A549 (cell line): ENCODE results near the gene OPA3. TPM values are rescaled to one million over a fixed set of nuclear protein-coding genes. Genes with fewer than 3 reads are reported as not detected.
A peak's percentile ranks its signal among the peaks of the same experiment; 100 is the strongest.

Source experiments
- ATAC-seq, 2 experiments: fragments of 200-7000 bp in 1 of 2; fragments of >200 bp in 1 of 2; cut with Nextera tagmentation in 1 of 2; cut with Tn5 transposase in 1 of 2; 3 replicates each; pipeline versions ENCODE4 v1.8.0 to v1.9.1; 2018 to 2020; ENCODE audit warnings: mild to moderate bottlenecking in 1 of 2, moderate library complexity in 1 of 2
- CTCF ChIA-PET: fragments of 300-600 bp; sonication (Branson Sonifier 250); formaldehyde crosslinking; extraction: SDS; loops from one replicate; lab custom pipeline; 2021; ENCODE audit warnings: antibody characterized with exemption, inconsistent platforms; lab: Yijun Ruan, JAX
- POLR2A ChIA-PET: fragments of 350-600 bp; formaldehyde crosslinking; extraction: SDS; loops from one replicate; lab custom pipeline; 2021; ENCODE audit warnings: antibody characterized with exemption, inconsistent platforms; lab: Yijun Ruan, JAX
- DNase-seq, 2 experiments: peaks; one replicate each; pipeline versions ENCODE4 v3.0.0 to v3.0.0-alpha.2; 2011 to 2016; ENCODE audit warnings: low read depth in 1 of 2, low spot score in 1 of 2
- FAIRE-seq: peaks from 2 replicates; lab custom pipeline; 2011; peaks lifted over from hg19 to GRCh38; lab: Jason Lieb, UNC
- H3K27ac ChIP-seq, 2 experiments: fragments of >200 bp; sonication (Bioruptor Twin); formaldehyde crosslinking; 3 replicates each; pipeline ENCODE4 v1.5.1; 2016 to 2017
- H3K4me1 ChIP-seq: fragments of >200 bp; sonication (Bioruptor Twin); formaldehyde crosslinking; 3 replicates; pipeline ENCODE4 v1.6.1; 2016
- H3K4me2 ChIP-seq: fragments of >200 bp; sonication (Bioruptor Twin); formaldehyde crosslinking; 3 replicates; pipeline ENCODE4 v1.6.1; 2016
- H3K4me3 ChIP-seq: fragments of >200 bp; sonication (Bioruptor Twin); formaldehyde crosslinking; 3 replicates; pipeline ENCODE4 v1.5.1; 2016
- H3K9me3 ChIP-seq: fragments of >200 bp; sonication (Bioruptor Twin); formaldehyde crosslinking; 3 replicates; pipeline ENCODE4 v1.6.1; 2016
- ATOH8 ChIP-seq: fragments of 250-450 bp; sonication (Bioruptor Pico); IDR thresholded peaks from 2 replicates; pipeline ENCODE4 v1.5.0; 2020; ENCODE audit warnings: low read depth, mild to moderate bottlenecking, moderate library complexity
- BCL3 ChIP-seq: fragments of >200 bp; sonication (Bioruptor Twin); formaldehyde crosslinking; IDR thresholded peaks from 3 replicates; pipeline ENCODE4 v1.6.1; 2016
- CBX8 ChIP-seq: fragments of 200-600 bp; sonication (generic); IDR thresholded peaks from 2 replicates; pipeline ENCODE4 v1.6.1; 2016
- CHD2 ChIP-seq: fragments of 150-350 bp; IDR thresholded peaks from 2 replicates; pipeline ENCODE4 v1.6.1; 2014; ENCODE audit warnings: low read length; ENCODE audit not compliant: partially characterized antibody
- CHD4 ChIP-seq: fragments of 200-600 bp; sonication (generic); IDR thresholded peaks from 2 replicates; pipeline ENCODE4 v1.6.1; 2016; ENCODE audit warnings: antibody characterized with exemption, mild to moderate bottlenecking, borderline replicate concordance
- CTCF ChIP-seq: fragments of >200 bp; sonication (Bioruptor Twin); formaldehyde crosslinking; IDR thresholded peaks from 3 replicates; pipeline ENCODE4 v1.5.1; 2016
- E2F6 ChIP-seq: IDR thresholded peaks from 2 replicates; pipeline ENCODE4 v1.6.1; 2012; ENCODE audit warnings: low read depth, borderline replicate concordance
- EHMT2 ChIP-seq: fragments of 200-600 bp; sonication (generic); IDR thresholded peaks from 2 replicates; pipeline ENCODE4 v1.6.1; 2016; ENCODE audit warnings: antibody characterized with exemption, low read depth, mild to moderate bottlenecking, moderate library complexity
- EP300 ChIP-seq, 2 experiments: fragments of >200 bp; sonication (Bioruptor Twin); formaldehyde crosslinking; IDR thresholded peaks; 2 replicates in 1 of 2; 3 replicates in 1 of 2; pipeline ENCODE4 v1.6.1; 2016 to 2017
- FOSB ChIP-seq: fragments of 250-450 bp; sonication (Bioruptor Pico); IDR thresholded peaks from 2 replicates; pipeline ENCODE4 v1.5.0; 2020; ENCODE audit warnings: mild to moderate bottlenecking, moderate library complexity
- FOSL2 ChIP-seq, 2 experiments: fragments of 450-650 bp in 1 of 2; fragments of >200 bp in 1 of 2; sonication (Bioruptor Twin) in 1 of 2; formaldehyde crosslinking; IDR thresholded peaks; 2 replicates each; pipeline versions ENCODE4 v1.5.0 to v1.6.1; 2016 to 2020; ENCODE audit warnings: mild to moderate bottlenecking in 1 of 2, moderate library complexity in 1 of 2
- FOXS1 ChIP-seq: fragments of 250-450 bp; sonication (Bioruptor Pico); IDR thresholded peaks from 2 replicates; pipeline ENCODE4 v1.5.0; 2020; ENCODE audit warnings: mild to moderate bottlenecking, moderate library complexity
- GATA3 ChIP-seq: IDR thresholded peaks from 2 replicates; pipeline ENCODE4 v1.6.1; 2012; ENCODE audit warnings: borderline replicate concordance
- HEYL ChIP-seq: fragments of 250-450 bp; sonication (Bioruptor Pico); IDR thresholded peaks from 2 replicates; pipeline ENCODE4 v1.8.0; 2021; ENCODE audit warnings: mild to moderate bottlenecking, moderate library complexity
- HOXA7 ChIP-seq: fragments of 250-450 bp; sonication (Bioruptor Pico); IDR thresholded peaks from 2 replicates; pipeline ENCODE4 v1.5.0; 2020; ENCODE audit warnings: mild to moderate bottlenecking, moderate library complexity
- HOXB13 ChIP-seq: fragments of 250-450 bp; sonication (Bioruptor Pico); IDR thresholded peaks from 2 replicates; pipeline ENCODE4 v1.5.0; 2020; ENCODE audit warnings: low read depth, mild to moderate bottlenecking, moderate library complexity
- JUN ChIP-seq, 2 experiments: fragments of >200 bp; sonication (Bioruptor Twin); formaldehyde crosslinking; IDR thresholded peaks; 2 replicates in 1 of 2; 3 replicates in 1 of 2; pipeline ENCODE4 v1.6.1; 2016 to 2017
- JUNB ChIP-seq: fragments of >200 bp; sonication (Bioruptor Twin); formaldehyde crosslinking; IDR thresholded peaks from 2 replicates; pipeline ENCODE4 v1.6.1; 2016
- MAFK ChIP-seq: fragments of 450-650 bp; IDR thresholded peaks from 2 replicates; pipeline ENCODE4 v1.6.1; 2014; ENCODE audit not compliant: partially characterized antibody
- NFE2L2 ChIP-seq: fragments of 150-350 bp; conservative IDR thresholded peaks from 2 replicates; pipeline ENCODE4 v1.6.1; 2014; ENCODE audit warnings: low read length
- NR3C1 ChIP-seq: fragments of >200 bp; sonication (Bioruptor Twin); formaldehyde crosslinking; IDR thresholded peaks from 3 replicates; pipeline ENCODE4 v1.6.1; 2017
- PBX3 ChIP-seq: IDR thresholded peaks from 2 replicates; pipeline ENCODE4 v1.6.1; 2012
- PHF8 ChIP-seq: fragments of 200-600 bp; sonication (generic); IDR thresholded peaks from 2 replicates; pipeline ENCODE4 v1.6.1; 2016; ENCODE audit warnings: low read depth, mild to moderate bottlenecking, antibody characterized with exemption, moderate library complexity, borderline replicate concordance
- POLR2A ChIP-seq: IDR thresholded peaks from 2 replicates; pipeline ENCODE4 v1.6.1; 2012; ENCODE audit warnings: mild to moderate bottlenecking, low read length
- POLR2AphosphoS2 ChIP-seq: conservative IDR thresholded peaks from 2 replicates; pipeline ENCODE4 v1.6.1; 2012; ENCODE audit warnings: low read length, improper control_type of control experiment, inconsistent platforms
- RAD21 ChIP-seq, 2 experiments: fragments of >200 bp in 1 of 2; sonication (Bioruptor Twin) in 1 of 2; formaldehyde crosslinking in 1 of 2; IDR thresholded peaks in 1 of 2; conservative IDR thresholded peaks in 1 of 2; 2 replicates in 1 of 2; 3 replicates in 1 of 2; pipeline ENCODE4 v1.6.1; 2012 to 2018; ENCODE audit warnings: inconsistent platforms in 1 of 2
- RARB ChIP-seq: fragments of 250-450 bp; sonication (Bioruptor Pico); IDR thresholded peaks from 2 replicates; pipeline ENCODE4 v1.8.0; 2021; ENCODE audit warnings: mild to moderate bottlenecking, moderate library complexity
- RFX5 ChIP-seq: fragments of 450-650 bp; IDR thresholded peaks from 2 replicates; pipeline ENCODE4 v1.7.1; 2014; ENCODE audit warnings: antibody characterized with exemption, mild to moderate bottlenecking, moderate library complexity
- RNF2 ChIP-seq: fragments of 200-600 bp; sonication (generic); IDR thresholded peaks from 2 replicates; pipeline ENCODE4 v1.6.1; 2016; ENCODE audit warnings: low read depth, mild to moderate bottlenecking, antibody characterized with exemption, moderate library complexity, borderline replicate concordance
- SREBF2 ChIP-seq: fragments of 450-650 bp; IDR thresholded peaks from 2 replicates; pipeline ENCODE4 v1.6.1; 2014; ENCODE audit warnings: mild to moderate bottlenecking, moderate library complexity
- TP53 ChIP-seq: fragments of 250-450 bp; sonication (Bioruptor Pico); IDR thresholded peaks from 2 replicates; pipeline ENCODE4 v1.5.0; 2021; ENCODE audit warnings: mild to moderate bottlenecking, moderate library complexity
- USF2 ChIP-seq: fragments of 450-650 bp; IDR thresholded peaks from 2 replicates; pipeline ENCODE4 v1.6.1; 2014; ENCODE audit warnings: antibody characterized with exemption
- ZC3H11A ChIP-seq: fragments of 450-650 bp; IDR thresholded peaks from 2 replicates; pipeline ENCODE4 v1.6.1; 2014; ENCODE audit warnings: antibody characterized with exemption, mild to moderate bottlenecking
- ZFP36 ChIP-seq: fragments of 450-650 bp; IDR thresholded peaks from 2 replicates; pipeline ENCODE4 v1.6.1; 2014; ENCODE audit warnings: borderline replicate concordance; ENCODE audit not compliant: partially characterized antibody
- WGBS: methylation state at CpG from one replicate; pipeline ENCODE4 v1.1.6; 2017; ENCODE audit errors: missing lambda C conversion rate; 5-methylcytosine and 5-hydroxymethylcytosine counted together
- polyA plus RNA-seq, 4 experiments: library from polyadenylated mRNA; depleted of rRNA in 3 of 4; stranded (reverse); fragments of >200 nt; fragmentation: RNase III in 1 of 4; extraction: RNeasy Plus Mini Kit Qiagen cat#74134 plus additional on column Dnase treatment in 1 of 4; gene quantifications; 2 replicates in 3 of 4; 3 replicates in 1 of 4; pipeline ENCODE4 v1.2.3, GENCODE V29; 2011 to 2017

OPA3 gene
- polyA plus RNA-seq, 2 of the 4 experiments (the other 2 are of a cell fraction) = 15.6 to 21.8 TPM

- WGBS = 2% methylated on average over 31 of the region's 47 CpGs
- FAIRE-seq = no peak
- 0 out of 2 replicates have a peak, but pooled peaks have one; percentile 54 for TF ChIP-seq RARB
- TF ChIP-seq EP300 (IDR thresholded peaks at IDR 0.05) = peak; percentile 17 to 30; a peak in 1 of 5 replicates
- TF ChIP-seq USF2 = peak; percentile 39; the same call in 1 of the 2 replicates
- TF ChIP-seq HEYL (CRISPR knock-in tag) = peak; percentile 82
- no peak; the same call in none of the 2 replicates for TF ChIP-seq JUNB
- no peak for TF ChIP-seq GATA3
- no peak for TF ChIP-seq ZFP36
- peak; percentile 81; the same call in 1 of the 2 replicates for TF ChIP-seq HOXA7
- TF ChIP-seq ZC3H11A = 0 out of 2 replicates have a peak, but pooled peaks have one; percentile 18
- peak; percentile 78 for TF ChIP-seq POLR2A
- peak; percentile 92 for TF ChIP-seq ATOH8 (CRISPR knock-in tag)
- no peak for TF ChIP-seq CHD2
- no peak for TF ChIP-seq CHD4
- no peak for TF ChIP-seq SREBF2
- peak; percentile 93; the same call in 1 of the 2 replicates for TF ChIP-seq HOXB13 (CRISPR knock-in tag)
- no peak for TF ChIP-seq RNF2
- TF ChIP-seq RFX5 = peak; percentile 65; the same call in 1 of the 2 replicates
- TF ChIP-seq EHMT2 = no peak
- peak; percentile 48 to 59 for TF ChIP-seq RAD21 (conservative IDR thresholded peaks at IDR 0.05 in 1 of 2, IDR thresholded peaks at IDR 0.05 in 1 of 2)
- 0 out of 2 replicates have a peak, but pooled peaks have one; percentile 40 for TF ChIP-seq FOSL2 (IDR thresholded peaks at IDR 0.05)
- peak; percentile 83 for TF ChIP-seq FOSL2 (CRISPR knock-in tag; IDR thresholded peaks at IDR 0.05)
- TF ChIP-seq CTCF = peak; percentile 81
- TF ChIP-seq TP53 (CRISPR knock-in tag) = peak; percentile 66; the same call in 1 of the 2 replicates
- no peak for TF ChIP-seq NR3C1
- no peak for TF ChIP-seq NFE2L2
- TF ChIP-seq MAFK = no peak
- 0 out of 2 replicates have a peak, but pooled peaks have one; percentile 10 for TF ChIP-seq E2F6
- TF ChIP-seq CBX8 = no peak
- peak; percentile 61 to 93; a peak in 4 of 5 replicates for TF ChIP-seq JUN (IDR thresholded peaks at IDR 0.05)
- TF ChIP-seq PHF8 = peak; percentile 55; the same call in 1 of the 2 replicates
- TF ChIP-seq FOSB (CRISPR knock-in tag) = peak; percentile 82; the same call in 1 of the 2 replicates
- TF ChIP-seq BCL3 = peak; percentile 54; the same call in 1 of the 3 replicates
- TF ChIP-seq FOXS1 = peak; percentile 92
- no peak for TF ChIP-seq PBX3
- TF ChIP-seq POLR2AphosphoS2 = no peak
Observed at GRCh38 chr19:45506246-45506988, 78.2 kb downstream of the OPA3 start.

More at GRCh38 chr19:45506246-45506988, 78.2 kb downstream of the OPA3 start:
- Histone ChIP-seq H3K27ac (peak overlapping the region; percentile 99), H3K4me2 (peak overlapping the region; percentile 99), H3K4me3 (peak overlapping the region; percentile 70), H3K9me3 (no peaks in the 10 kb centered on the region), H3K4me1 (peaks cover 28% of the 10 kb centered on the region)
- peak; percentile 97 to 98 for DNase-seq
- CTCF ChIA-PET = interaction anchor here (0.6 to 3.1 kb wide), 19 partner anchors 9 to 155 kb away, joined by 3 to 42 read pairs (median 6); partner anchors contain the start of gene PPM1N
- POLR2A ChIA-PET = interaction anchor here (0.6 to 0.9 kb wide), 2 partner anchors 9 to 29 kb away, joined by 3 to 5 read pairs; partner anchors contain the start of gene RTN2
- ATAC-seq = peak; percentile 79 to 80
